ENCODE data around the gene ZNF135. TPM values are rescaled to one million over a fixed set of nuclear protein-coding genes. Genes with fewer than 3 reads are reported as not detected.

ZNF135 gene
- total RNA-seq, 3 donors from 2014 or later (not counting 1 experiment from before 2014, with no cell fraction given), result 1.6 to 4.3 (median 4.3) TPM

DNA sequence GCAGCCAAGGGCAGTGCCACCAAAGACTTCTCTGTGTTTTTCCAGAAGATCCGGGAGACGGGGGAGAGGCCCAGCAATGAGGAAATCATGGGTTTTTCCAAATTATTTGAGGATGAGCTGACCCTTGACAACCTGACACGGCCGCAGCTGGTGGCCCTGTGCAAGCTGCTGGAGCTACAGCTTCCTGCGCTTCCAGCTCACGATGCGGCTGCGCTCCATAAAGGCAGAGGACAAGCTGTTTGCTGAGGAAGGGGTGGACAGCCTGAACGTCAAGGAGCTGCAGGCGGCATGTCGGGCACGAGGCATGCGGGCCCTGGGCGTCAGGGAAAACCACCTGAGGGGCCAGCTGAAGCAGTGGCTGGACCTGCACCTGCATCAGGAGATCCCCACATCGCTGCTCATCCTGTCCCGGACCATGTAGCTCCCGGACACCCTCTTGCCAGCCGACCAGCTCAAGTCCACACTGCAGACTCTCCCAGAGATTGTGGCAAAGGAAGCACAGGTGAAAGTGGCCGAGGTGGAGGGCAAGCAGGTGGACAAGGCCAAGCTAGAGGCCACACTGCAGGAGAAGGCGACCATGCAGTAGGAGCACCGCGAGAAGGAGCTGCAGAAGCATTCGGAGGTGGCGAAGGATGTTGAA lies 13.6 kb upstream of the ZNF135 start:
- Mint-ChIP-seq H3K4me3 (no peak overlapping the region), H3K4me1 (no peaks in the 10 kb centered on the region), H3K27ac (no peak overlapping the region), H3K27me3 (ENCODE audit: low read depth in 2 of 2) (peaks cover 0 to 3% of the 10 kb centered on the region in 2 donors), H3K36me3 (peaks cover 26% of the 10 kb centered on the region), H3K9me3 (peaks cover 10% of the 10 kb centered on the region in 2 donors)
- no peak overlapping the region for H3K4me3 ChIP-seq (ENCODE audit: low read length)
- H3K27ac ChIP-seq (ENCODE audit: low read length), result no peak overlapping the region
- TF ChIP-seq CTCF (IDR thresholded peaks at IDR 0.05), result no peak
- ATAC-seq (no peak), DNase-seq (no peak)
- 94% methylated on average over 24 of the region's 24 CpGs for WGBS (ENCODE audit: insufficient coverage)
- intact Hi-C loops (cut with micrococcal nuclease), result no loop called here
- H3K27me3 ChIP-seq (ENCODE audit: control insufficient read depth, insufficient read depth, low read length), result no peaks in the 10 kb centered on the region
- H3K9me3 ChIP-seq (ENCODE audit: control insufficient read depth, insufficient read depth, low read length), result peaks cover 53% of the 10 kb centered on the region
- no peaks in the 10 kb centered on the region for H3K4me1 ChIP-seq (ENCODE audit: control insufficient read depth, insufficient read depth, low read length)
- H3K36me3 ChIP-seq (ENCODE audit: control insufficient read depth, insufficient read depth, low read length), result no peaks in the 10 kb centered on the region

- Mint-ChIP-seq H3K9me3 (peaks cover 10% of the 10 kb centered on the region in 2 donors), H3K27me3 (ENCODE audit: low read depth in 2 of 2) (peaks cover 0 to 3% of the 10 kb centered on the region in 2 donors), H3K27ac (no peak overlapping the region), H3K4me1 (no peaks in the 10 kb centered on the region), H3K36me3 (peaks cover 23% of the 10 kb centered on the region), H3K4me3 (no peak overlapping the region)
- no peak overlapping the region for H3K27ac ChIP-seq (ENCODE audit: low read length)
- no peak for DNase-seq
- no peaks in the 10 kb centered on the region for H3K4me1 ChIP-seq (ENCODE audit: control insufficient read depth, insufficient read depth, low read length)
- peaks cover 51% of the 10 kb centered on the region for H3K9me3 ChIP-seq (ENCODE audit: control insufficient read depth, insufficient read depth, low read length)
- H3K27me3 ChIP-seq (ENCODE audit: control insufficient read depth, insufficient read depth, low read length), result no peaks in the 10 kb centered on the region
- WGBS (ENCODE audit: insufficient coverage), result 86% methylated on average over 7 of the region's 7 CpGs
- ATAC-seq, result no peak
- H3K4me3 ChIP-seq (ENCODE audit: low read length), result no peak overlapping the region
- no peak for TF ChIP-seq CTCF (IDR thresholded peaks at IDR 0.05)
- no peaks in the 10 kb centered on the region for H3K36me3 ChIP-seq (ENCODE audit: control insufficient read depth, insufficient read depth, low read length)
- intact Hi-C loops (cut with micrococcal nuclease), result no loop called here
These were observed 12.2 kb upstream of the ZNF135 start for GRCh38 chr19:58046856-58047255.

- Histone ChIP-seq H3K9me3 (ENCODE audit: control insufficient read depth, insufficient read depth, low read length) (peaks cover 57% of the 10 kb centered on the region), H3K36me3 (ENCODE audit: control insufficient read depth, insufficient read depth, low read length) (no peaks in the 10 kb centered on the region), H3K4me1 (ENCODE audit: control insufficient read depth, insufficient read depth, low read length) (no peaks in the 10 kb centered on the region), H3K27me3 (ENCODE audit: control insufficient read depth, insufficient read depth, low read length) (no peaks in the 10 kb centered on the region), H3K4me3 (ENCODE audit: low read length) (no peak overlapping the region), H3K27ac (ENCODE audit: low read length) (no peak overlapping the region)
- no peak for TF ChIP-seq CTCF (IDR thresholded peaks at IDR 0.05)
- 91% methylated on average over 12 of the region's 12 CpGs for WGBS (ENCODE audit: insufficient coverage)
- no peak overlapping the region for H3K4me3 Mint-ChIP-seq
- no peaks in the 10 kb centered on the region for H3K4me1 Mint-ChIP-seq
- peaks cover 0 to 3% of the 10 kb centered on the region in 2 donors for H3K27me3 Mint-ChIP-seq (ENCODE audit: low read depth in 2 of 2)
- H3K9me3 Mint-ChIP-seq, result peaks cover 10% of the 10 kb centered on the region in 2 donors
- intact Hi-C loops (cut with micrococcal nuclease), result no loop called here
- DNase-seq (no peak), ATAC-seq (no peak)
- H3K36me3 Mint-ChIP-seq, result peaks cover 21% of the 10 kb centered on the region
- H3K27ac Mint-ChIP-seq, result no peak overlapping the region
These were observed 11.4 kb upstream of the ZNF135 start for GRCh38 chr19:58047672-58048071.

GRCh38 chr19:58052256-58052655 lies 6.8 kb upstream of the ZNF135 start:
- Mint-ChIP-seq H3K4me3 (no peak overlapping the region), H3K4me1 (peaks cover 5% of the 10 kb centered on the region in 2 donors), H3K27me3 (ENCODE audit: low read depth in 2 of 2) (peaks cover 12 to 19% of the 10 kb centered on the region in 2 donors), H3K27ac (no peak overlapping the region), H3K36me3 (peaks cover 26% of the 10 kb centered on the region), H3K9me3 (peaks cover 7% of the 10 kb centered on the region in 2 donors)
- Histone ChIP-seq H3K27me3 (ENCODE audit: control insufficient read depth, insufficient read depth, low read length) (no peaks in the 10 kb centered on the region), H3K9me3 (ENCODE audit: control insufficient read depth, insufficient read depth, low read length) (peaks cover 39% of the 10 kb centered on the region), H3K4me1 (ENCODE audit: control insufficient read depth, insufficient read depth, low read length) (peaks cover 3% of the 10 kb centered on the region), H3K4me3 (ENCODE audit: low read length) (no peak overlapping the region), H3K27ac (ENCODE audit: low read length) (no peak overlapping the region), H3K36me3 (ENCODE audit: control insufficient read depth, insufficient read depth, low read length) (no peaks in the 10 kb centered on the region)
- intact Hi-C loops (cut with micrococcal nuclease), result no loop called here
- DNase-seq, result no peak
- 95% methylated on average over 16 of the region's 16 CpGs for WGBS (ENCODE audit: insufficient coverage)
- TF ChIP-seq CTCF (IDR thresholded peaks at IDR 0.05), result no peak
- ATAC-seq, result no peak

Measured in natural killer cell (primary cell).